Uterus (tissue), 4 donors: ENCODE measurements around the gene TRIP6. TPM values are rescaled to one million over a fixed set of nuclear protein-coding genes. Genes with fewer than 3 reads are reported as not detected.
A peak's percentile ranks its signal among the peaks of the same experiment; 100 is the strongest.

Experiments
- DNase-seq, 2 donors: peaks; one replicate each; pipeline ENCODE4 v3.0.0-alpha.2; 2019 to 2020
- H3K27ac ChIP-seq, 2 donors: fragments of 200-600 bp; sonication (generic); 1 replicate in 1 of 2; 2 replicates in 1 of 2; pipeline ENCODE4 v1.5.1; 2016 to 2018
- H3K27me3 ChIP-seq, 2 donors: fragments of 200-600 bp; sonication (generic); one replicate each; pipeline ENCODE4 v1.5.1; 2018 to 2019; ENCODE audit warnings: control low read depth in 1 of 2
- H3K36me3 ChIP-seq, 2 donors: fragments of 200-600 bp; sonication (generic); one replicate each; pipeline ENCODE4 v1.5.1; 2019; ENCODE audit warnings: control low read depth in 1 of 2
- H3K4me1 ChIP-seq, 2 donors: fragments of 200-600 bp; sonication (generic); one replicate each; pipeline ENCODE4 v1.5.1; 2018 to 2019; ENCODE audit warnings: control low read depth in 1 of 2
- H3K4me3 ChIP-seq, 2 donors: fragments of 200-600 bp; sonication (generic); 1 replicate in 1 of 2; 2 replicates in 1 of 2; pipeline ENCODE4 v1.5.1; 2018 to 2019; ENCODE audit warnings: mild to moderate bottlenecking in 1 of 2
- H3K9me3 ChIP-seq, 2 donors: fragments of 200-600 bp; sonication (generic); one replicate each; pipeline ENCODE4 v1.5.1; 2019; ENCODE audit warnings: control low read depth in 1 of 2
- POLR2A ChIP-seq, 2 donors: fragments of 450-650 bp; IDR thresholded peaks; one replicate each; pipeline ENCODE4 v1.6.1; 2016; ENCODE audit warnings: antibody characterized with exemption in 2 of 2, mild to moderate bottlenecking in 1 of 2, moderate library complexity in 1 of 2
- intact Hi-C: fragments of 100-400 bp; cut with DNase I; formaldehyde crosslinking; loops from one replicate; pipeline ENCODE4 v1.15.1; 2023; ENCODE audit warnings: low total_unique reads
- total RNA-seq, 4 donors: library from RNA; depleted of rRNA in 3 of 4; stranded (reverse); fragments of >200 nt in 3 of 4; gene quantifications; one replicate each; pipeline versions ENCODE4 v1.1.0 to v1.2.4, GENCODE V29; 2014 to 2023
- TF ChIP-seq, protein P1 (sequence below), 4 experiments: fragments of 200-600 bp in 2 of 4; fragments of 450-650 bp in 2 of 4; sonication (generic) in 2 of 4; IDR thresholded peaks; one replicate each; pipeline ENCODE4 v1.5.1; 2016 to 2019; ENCODE audit warnings: antibody characterized with exemption in 4 of 4, mild to moderate bottlenecking in 2 of 4, moderate library complexity in 1 of 4
- donor health status: DM: yes; HTN: yes; CAD: no.

TRIP6 gene
- total RNA-seq, 4 donors from 2014 or later, result 26.2 to 105 (median 61.6) TPM

DNA sequence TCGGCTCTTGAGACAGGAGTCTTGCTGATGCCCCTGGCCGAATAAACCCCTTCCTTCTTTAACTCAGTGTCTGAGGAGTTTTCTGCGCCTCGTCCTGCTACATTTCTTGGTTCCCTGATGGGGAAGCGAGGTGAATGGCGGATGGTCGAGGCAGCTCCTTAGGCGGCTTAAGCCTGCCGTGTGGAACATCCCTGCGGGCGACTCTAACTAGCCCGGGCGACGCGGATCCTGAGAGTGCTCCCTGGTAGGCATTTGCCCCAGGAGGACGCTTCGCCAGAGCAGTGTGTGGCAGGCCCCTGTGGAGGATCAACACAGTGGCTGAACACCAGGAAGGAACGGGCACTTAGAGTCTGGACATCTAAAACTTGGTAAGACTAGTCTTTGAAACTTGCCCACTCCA, 27.8 kb upstream of the TRIP6 start:
- no peak for DNase-seq
- Histone ChIP-seq H3K27me3 (no peaks in the 10 kb centered on the region), H3K27ac (no peak overlapping the region), H3K4me1 (peaks cover 0 to 6% of the 10 kb centered on the region in 2 donors), H3K4me3 (no peak overlapping the region), H3K36me3 (no peaks in the 10 kb centered on the region), H3K9me3 (no peaks in the 10 kb centered on the region)
- TF ChIP-seq, protein P1, sequence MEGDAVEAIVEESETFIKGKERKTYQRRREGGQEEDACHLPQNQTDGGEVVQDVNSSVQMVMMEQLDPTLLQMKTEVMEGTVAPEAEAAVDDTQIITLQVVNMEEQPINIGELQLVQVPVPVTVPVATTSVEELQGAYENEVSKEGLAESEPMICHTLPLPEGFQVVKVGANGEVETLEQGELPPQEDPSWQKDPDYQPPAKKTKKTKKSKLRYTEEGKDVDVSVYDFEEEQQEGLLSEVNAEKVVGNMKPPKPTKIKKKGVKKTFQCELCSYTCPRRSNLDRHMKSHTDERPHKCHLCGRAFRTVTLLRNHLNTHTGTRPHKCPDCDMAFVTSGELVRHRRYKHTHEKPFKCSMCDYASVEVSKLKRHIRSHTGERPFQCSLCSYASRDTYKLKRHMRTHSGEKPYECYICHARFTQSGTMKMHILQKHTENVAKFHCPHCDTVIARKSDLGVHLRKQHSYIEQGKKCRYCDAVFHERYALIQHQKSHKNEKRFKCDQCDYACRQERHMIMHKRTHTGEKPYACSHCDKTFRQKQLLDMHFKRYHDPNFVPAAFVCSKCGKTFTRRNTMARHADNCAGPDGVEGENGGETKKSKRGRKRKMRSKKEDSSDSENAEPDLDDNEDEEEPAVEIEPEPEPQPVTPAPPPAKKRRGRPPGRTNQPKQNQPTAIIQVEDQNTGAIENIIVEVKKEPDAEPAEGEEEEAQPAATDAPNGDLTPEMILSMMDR (IDR thresholded peaks at IDR 0.05), result no peak
- TF ChIP-seq POLR2A (IDR thresholded peaks at IDR 0.05), result no peak
- intact Hi-C loops, result no loop called here

- no peaks in the 10 kb centered on the region for H3K27me3 ChIP-seq
- no peak overlapping the region for H3K27ac ChIP-seq
- H3K36me3 ChIP-seq, result no peaks in the 10 kb centered on the region
- H3K9me3 ChIP-seq, result no peaks in the 10 kb centered on the region
- no peak for TF ChIP-seq POLR2A (IDR thresholded peaks at IDR 0.05)
- TF ChIP-seq, protein P1 (IDR thresholded peaks at IDR 0.05), result no peak
- no peak for DNase-seq
- intact Hi-C loops, result no loop called here
- no peak overlapping the region for H3K4me3 ChIP-seq
- peaks cover 0 to 6% of the 10 kb centered on the region in 2 donors for H3K4me1 ChIP-seq
These were observed 26.6 kb upstream of the TRIP6 start for GRCh38 chr7:100840470-100841100.

- no peak overlapping the region for H3K27ac ChIP-seq
- H3K9me3 ChIP-seq, result no peaks in the 10 kb centered on the region
- intact Hi-C loops, result no loop called here
- H3K4me1 ChIP-seq, result no peaks in the 10 kb centered on the region
- no peak for DNase-seq
- no peak overlapping the region for H3K4me3 ChIP-seq
- TF ChIP-seq POLR2A (IDR thresholded peaks at IDR 0.05), result no peak
- TF ChIP-seq, protein P1 (IDR thresholded peaks at IDR 0.05), result no peak
- H3K27me3 ChIP-seq, result no peaks in the 10 kb centered on the region
- no peaks in the 10 kb centered on the region for H3K36me3 ChIP-seq
These were observed 19.8 kb upstream of the TRIP6 start for GRCh38 chr7:100847360-100847759.

- intact Hi-C loops, result loop anchor here (5.0 kb wide), 1 partner anchor 130 kb away; the partner anchor contains the start of gene EPO
- H3K4me1 ChIP-seq, result no peaks in the 10 kb centered on the region
- H3K27ac ChIP-seq, result peak within 1 kb of the TSS; percentile 43 to 78
- no peaks in the 10 kb centered on the region for H3K36me3 ChIP-seq
- DNase-seq, result peak; percentile 88 to 91
- H3K4me3 ChIP-seq, result peak within 1 kb of the TSS; percentile 62 to 66
- no peaks in the 10 kb centered on the region for H3K9me3 ChIP-seq
- no peaks in the 10 kb centered on the region for H3K27me3 ChIP-seq
- TF ChIP-seq, protein P1 (IDR thresholded peaks at IDR 0.05), result peak; percentile 90 to 97 (median 96)
- peak; percentile 29 to 38 for TF ChIP-seq POLR2A (IDR thresholded peaks at IDR 0.05)
These were observed 14.9 kb upstream of the TRIP6 start, which contains the start of gene SLC12A9 for GRCh38 chr7:100852048-100852872. Gene SLC12A9, plus strand, starts transcription at chr7:100852713. Its CDS starts 1,485 bp downstream, at chr7:100854198.
